Measurements from ENCODE around the gene BEND5. TPM values are rescaled to one million over a fixed set of nuclear protein-coding genes. Genes with fewer than 3 reads are reported as not detected.

BEND5 gene
- total and polyA plus RNA-seq, 2 of the 8 experiments (the other 6 are each of a cell fraction or from before 2014, with no cell fraction given), result 3.8 to 7.5 TPM

GRCh38 chr1:48728584-48728983 is 48.1 kb downstream of the BEND5 start:
- H3K79me2 ChIP-seq (ENCODE audit: control insufficient read depth in 1 of 2, insufficient read depth in 2 of 2, low read length in 2 of 2), result no peaks in the 10 kb centered on the region
- no peak overlapping the region for H3K56ac ChIP-seq (replicated peaks; ENCODE audit: insufficient read length, low read depth, low read length)
- no peak overlapping the region for H4K91ac ChIP-seq (replicated peaks; ENCODE audit: insufficient read length, low read length)
- no peak overlapping the region for H3K4me3 ChIP-seq (ENCODE audit: extremely low read depth in 1 of 4, insufficient read depth in 2 of 4, low read depth in 3 of 4, low read length in 4 of 4)
- FAIRE-seq (no peak), DNase-seq (ENCODE audit: low read depth in 1 of 2, low spot score in 2 of 2) (no peak)
- no peaks in the 10 kb centered on the region; the same call in 1 of the 2 replicates for H3K79me1 ChIP-seq (ENCODE audit: low read depth, low read length)
- peaks cover 2% of the 10 kb centered on the region; the same call in 1 of the 2 replicates for H3K23me2 ChIP-seq (ENCODE audit: low read depth, low read length)
- WGBS, 2 experiments (ENCODE audit: extremely low coverage in 1 of 2, insufficient coverage in 1 of 2, insufficient read length in 1 of 2, insufficient replicate concordance in 2 of 2, low coverage in 1 of 2, low lambda C conversion rate in 2 of 2, missing lambda C conversion rate in 1 of 2), result 84% methylated on average over 2 of the region's 2 CpGs; no CpG with 5 or more reads in 1 of the 2 experiments
- no peak overlapping the region for H3K27ac ChIP-seq (ENCODE audit: low read depth, low read length)
- H3K36me3 ChIP-seq (ENCODE audit: control insufficient read depth in 2 of 4, insufficient read depth in 4 of 4, low read length in 3 of 4), result peaks cover 0 to 2% (median under 1%) of the 10 kb centered on the region in 4 experiments; a peak in 5 of 8 replicates
- no peak overlapping the region for H2AK5ac ChIP-seq (ENCODE audit: low read depth, low read length)
- H2BK12ac ChIP-seq (ENCODE audit: low read depth, low read length), result no peak overlapping the region
- no peak overlapping the region for H4K8ac ChIP-seq (ENCODE audit: extremely low read depth, insufficient read depth, low read length)
- H3K4me1 ChIP-seq (replicated peaks in 1 of 4; ENCODE audit: control insufficient read depth in 3 of 4, insufficient read depth in 4 of 4, low read length in 3 of 4), result no peaks in the 10 kb centered on the region
- H4K5ac ChIP-seq (ENCODE audit: insufficient read length, low read depth, low read length), result no peak overlapping the region
- H3K23ac ChIP-seq (ENCODE audit: insufficient read length), result no peak overlapping the region
- H3K14ac ChIP-seq (ENCODE audit: insufficient read length), result no peak overlapping the region
- H3K4me2 ChIP-seq (ENCODE audit: insufficient read depth in 1 of 2, low read depth in 2 of 2, low read length in 2 of 2), result no peak overlapping the region
- no peak overlapping the region for H2BK5ac ChIP-seq (ENCODE audit: low read depth, low read length)
- ChIA-PET POLR2A (ENCODE audit: partially characterized antibody) (no interaction called here), CTCF (ENCODE audit: partially characterized antibody) (interaction anchor here (0.7 kb wide), 1 partner anchor 1991 kb away, joined by 3 read pairs; no protein-coding TSS in a partner anchor)
- no peak overlapping the region for H2BK20ac ChIP-seq (ENCODE audit: low read length)
- no peaks in the 10 kb centered on the region for H3K27me3 ChIP-seq (replicated peaks in 1 of 4; ENCODE audit: control insufficient read depth in 3 of 4, extremely low read depth in 1 of 4, insufficient read depth in 3 of 4, low read length in 3 of 4)
- no peaks in the 10 kb centered on the region for H3K9me3 ChIP-seq (ENCODE audit: insufficient read depth in 2 of 2, low read depth in 1 of 2, low read length in 1 of 2)
- H2AFZ ChIP-seq (ENCODE audit: low read length), result no peak overlapping the region
- H3K4ac ChIP-seq (replicated peaks; ENCODE audit: insufficient read length, low read depth, low read length), result no peak overlapping the region
- H3K18ac ChIP-seq (ENCODE audit: extremely low read depth, low read length), result no peak overlapping the region
- H2BK15ac ChIP-seq (ENCODE audit: low read length), result no peak overlapping the region
- H4K20me1 ChIP-seq (replicated peaks in 1 of 2; ENCODE audit: control insufficient read depth in 1 of 2, insufficient read depth in 2 of 2, low read length in 2 of 2), result no peaks in the 10 kb centered on the region
- H3K9ac ChIP-seq (replicated peaks in 1 of 4; ENCODE audit: extremely low read depth in 1 of 4, low read depth in 3 of 4, low read length in 3 of 4), result no peak overlapping the region
- H2BK120ac ChIP-seq (replicated peaks; ENCODE audit: low read depth, low read length), result no peak overlapping the region
- TF ChIP-seq HDAC6 (IDR thresholded peaks at IDR 0.05; ENCODE audit: low read depth, low read length) (no peak), RAD21 (IDR thresholded peaks at IDR 0.05 in 1 of 2, conservative IDR thresholded peaks at IDR 0.05 in 1 of 2; ENCODE audit: low read depth in 2 of 2, low read length in 2 of 2) (no peak), JUND (IDR thresholded peaks at IDR 0.05; ENCODE audit: low read length) (no peak), POLR2A (IDR thresholded peaks at IDR 0.05; ENCODE audit: control extremely low read depth in 1 of 2, low read depth in 2 of 2, low read length in 2 of 2) (no peak), KDM1A (IDR thresholded peaks at IDR 0.05; ENCODE audit: borderline replicate concordance, low read length) (no peak), ZNF274 (IDR thresholded peaks at IDR 0.05; ENCODE audit: borderline replicate concordance, extremely low read depth, low read length) (no peak)

Data from H1 (cell line).